ENCODE data around the gene SAMD4B. TPM values are rescaled to one million over a fixed set of nuclear protein-coding genes. Genes with fewer than 3 reads are reported as not detected.

SAMD4B gene
- total and polyA plus RNA-seq, 2 of the 8 experiments (the other 6 are each of a cell fraction or from before 2014, with no cell fraction given): 137 to 158 TPM

GRCh38 chr19:39307822-39308530 lies 34.2 kb upstream of the SAMD4B start (continued):
- TF ChIP-seq CHD7 (IDR thresholded peaks at IDR 0.05; ENCODE audit: insufficient replicate concordance, low read length) (no peak), GTF2F1 (IDR thresholded peaks at IDR 0.05; ENCODE audit: borderline replicate concordance, low read depth, low read length) (no peak), SP1 (IDR thresholded peaks at IDR 0.05; ENCODE audit: low read depth, low read length) (no peak), GABPA (IDR thresholded peaks at IDR 0.05; ENCODE audit: borderline replicate concordance, insufficient read depth, low read length) (no peak), CTCF (IDR thresholded peaks at IDR 0.05; ENCODE audit: control extremely low read depth in 1 of 3, insufficient read depth in 1 of 3, low read depth in 1 of 3, low read length in 3 of 3) (peak; percentile 22 to 56 (median 43)), CREB1 (IDR thresholded peaks at IDR 0.05) (peak; percentile 33), JUND (IDR thresholded peaks at IDR 0.05; ENCODE audit: low read length) (no peak), SIN3A (conservative IDR thresholded peaks at IDR 0.05 in 1 of 2, IDR thresholded peaks at IDR 0.05 in 1 of 2; ENCODE audit: low read depth in 1 of 2, low read length in 2 of 2) (no peak)

Measured in H1 (cell line).